Measurements from ENCODE around the gene GSTCD.
A peak's percentile ranks its signal among the peaks of the same experiment; 100 is the strongest.

DNA sequence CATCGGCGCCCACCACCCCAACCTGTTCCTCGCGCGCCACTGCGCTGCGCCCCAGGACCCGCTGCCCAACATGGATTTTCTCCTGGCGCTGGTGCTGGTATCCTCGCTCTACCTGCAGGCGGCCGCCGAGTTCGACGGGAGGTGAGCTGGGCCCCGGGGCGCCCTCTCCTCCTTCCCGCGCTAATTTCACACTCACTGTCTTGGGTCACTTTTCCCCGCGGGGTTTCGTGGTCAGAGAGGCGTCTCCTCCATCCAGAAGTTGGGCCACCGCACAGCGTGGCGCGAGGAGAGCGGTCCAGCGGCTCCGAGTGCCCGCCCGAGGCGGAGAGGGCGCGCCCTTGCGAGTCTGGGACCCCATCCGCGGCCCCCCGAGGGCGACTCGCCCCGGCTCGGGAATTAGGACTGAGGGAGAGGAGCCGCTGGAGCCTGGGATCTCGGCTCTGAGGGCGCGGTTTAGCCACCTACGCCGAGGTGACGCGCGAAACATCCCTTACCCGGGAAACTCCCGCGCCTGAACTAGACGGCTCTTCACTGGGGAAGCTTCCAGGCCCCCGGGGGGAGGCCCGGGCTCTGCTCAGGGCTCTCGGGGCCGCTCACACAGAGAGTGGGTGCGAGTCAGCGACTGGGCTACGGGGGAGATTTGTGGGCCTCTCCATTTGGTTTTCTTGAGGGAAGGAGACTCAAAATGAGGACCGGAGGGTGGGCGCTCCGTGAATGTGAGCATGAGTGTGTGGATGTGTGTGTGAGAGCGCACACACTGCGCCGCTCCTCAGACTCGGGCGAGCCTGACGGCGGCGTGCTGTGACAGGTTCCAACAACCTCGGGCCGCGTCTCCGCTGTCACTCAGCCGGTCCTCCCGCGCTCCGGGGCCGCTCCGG, 187.2 kb downstream of the GSTCD start:
- TF ChIP-seq POLR2A (IDR thresholded peaks at IDR 0.05): peak; percentile 10
- TF ChIP-seq, protein P1, sequence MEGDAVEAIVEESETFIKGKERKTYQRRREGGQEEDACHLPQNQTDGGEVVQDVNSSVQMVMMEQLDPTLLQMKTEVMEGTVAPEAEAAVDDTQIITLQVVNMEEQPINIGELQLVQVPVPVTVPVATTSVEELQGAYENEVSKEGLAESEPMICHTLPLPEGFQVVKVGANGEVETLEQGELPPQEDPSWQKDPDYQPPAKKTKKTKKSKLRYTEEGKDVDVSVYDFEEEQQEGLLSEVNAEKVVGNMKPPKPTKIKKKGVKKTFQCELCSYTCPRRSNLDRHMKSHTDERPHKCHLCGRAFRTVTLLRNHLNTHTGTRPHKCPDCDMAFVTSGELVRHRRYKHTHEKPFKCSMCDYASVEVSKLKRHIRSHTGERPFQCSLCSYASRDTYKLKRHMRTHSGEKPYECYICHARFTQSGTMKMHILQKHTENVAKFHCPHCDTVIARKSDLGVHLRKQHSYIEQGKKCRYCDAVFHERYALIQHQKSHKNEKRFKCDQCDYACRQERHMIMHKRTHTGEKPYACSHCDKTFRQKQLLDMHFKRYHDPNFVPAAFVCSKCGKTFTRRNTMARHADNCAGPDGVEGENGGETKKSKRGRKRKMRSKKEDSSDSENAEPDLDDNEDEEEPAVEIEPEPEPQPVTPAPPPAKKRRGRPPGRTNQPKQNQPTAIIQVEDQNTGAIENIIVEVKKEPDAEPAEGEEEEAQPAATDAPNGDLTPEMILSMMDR (IDR thresholded peaks at IDR 0.05): peak in 2 of 4 experiments; percentile 30 to 34

All from prostate gland (tissue), 2 donors.